SK-N-SH treated with all-trans-retinoic acid at 6 μM for 48 hours (cell line): ENCODE results near the gene PARP3.
A peak's percentile ranks its signal among the peaks of the same experiment; 100 is the strongest.

ENCODE experiments used
- ATAC-seq: fragments of 200-7000 bp; cut with Tn5 transposase; 3 replicates; pipeline ENCODE4 v1.9.1; 2020; ENCODE audit warnings: mild to moderate bottlenecking, moderate library complexity
- ARNTL ChIP-seq: fragments of 450-650 bp; formaldehyde crosslinking; IDR thresholded peaks from 2 replicates; pipeline ENCODE4 v1.5.0; 2020; ENCODE audit warnings: low read depth, mild to moderate bottlenecking, moderate library complexity, borderline replicate concordance
- CREB5 ChIP-seq: fragments of 250-450 bp; sonication (Bioruptor Pico); IDR thresholded peaks from 2 replicates; pipeline ENCODE4 v1.5.1; 2020; ENCODE audit warnings: low read depth, mild to moderate bottlenecking, moderate library complexity
- CSDC2 ChIP-seq: fragments of 250-450 bp; sonication (Bioruptor Pico); IDR thresholded peaks from 2 replicates; pipeline ENCODE4 v1.5.0; 2020; ENCODE audit warnings: mild to moderate bottlenecking, moderate library complexity
- ESRRG ChIP-seq: fragments of 250-450 bp; sonication (Bioruptor Pico); IDR thresholded peaks from 2 replicates; pipeline ENCODE4 v1.6.1; 2021; ENCODE audit warnings: mild to moderate bottlenecking
- ISL1 ChIP-seq: fragments of 250-450 bp; sonication (Bioruptor Pico); IDR thresholded peaks from 2 replicates; pipeline ENCODE4 v2.1.2; 2022; ENCODE audit warnings: mild to moderate bottlenecking, moderate library complexity
- OSR1 ChIP-seq: fragments of 250-450 bp; sonication (Bioruptor Pico); IDR thresholded peaks from 2 replicates; pipeline ENCODE4 v1.8.0; 2022; ENCODE audit warnings: moderate library complexity, mild to moderate bottlenecking, inconsistent platforms
- PPARA ChIP-seq: fragments of 250-450 bp; sonication (Bioruptor Pico); IDR thresholded peaks from 2 replicates; pipeline ENCODE4 v1.5.0; 2020; ENCODE audit warnings: mild to moderate bottlenecking, borderline replicate concordance
- RARB ChIP-seq: fragments of 250-450 bp; sonication (Bioruptor Pico); IDR thresholded peaks from 2 replicates; pipeline ENCODE4 v1.8.0; 2021; ENCODE audit warnings: mild to moderate bottlenecking, moderate library complexity
- SNAI2 ChIP-seq: fragments of 250-450 bp; sonication (Bioruptor Pico); IDR thresholded peaks from 2 replicates; pipeline ENCODE4 v1.5.0; 2020; ENCODE audit warnings: mild to moderate bottlenecking, moderate library complexity
- TCF4 ChIP-seq: fragments of 250-450 bp; sonication (Bioruptor Pico); IDR thresholded peaks from 2 replicates; pipeline ENCODE4 v1.8.0; 2021; ENCODE audit warnings: mild to moderate bottlenecking, moderate library complexity, borderline replicate concordance
- TOX ChIP-seq: fragments of 250-450 bp; sonication (Bioruptor Pico); IDR thresholded peaks from 2 replicates; pipeline ENCODE4 v1.8.0; 2021; ENCODE audit warnings: mild to moderate bottlenecking, moderate library complexity, borderline replicate concordance
- TSHZ2 ChIP-seq: fragments of 250-450 bp; sonication (Bioruptor Pico); IDR thresholded peaks from 2 replicates; pipeline ENCODE4 v1.5.0; 2020; ENCODE audit warnings: mild to moderate bottlenecking, moderate library complexity
- ZC3H10 ChIP-seq: fragments of 250-450 bp; sonication (Bioruptor Pico); IDR thresholded peaks from 2 replicates; pipeline ENCODE4 v1.5.1; 2021; ENCODE audit warnings: mild to moderate bottlenecking, moderate library complexity
- ZFP3 ChIP-seq: fragments of 250-450 bp; sonication (Bioruptor Pico); IDR thresholded peaks from 2 replicates; pipeline ENCODE4 v1.5.0; 2020; ENCODE audit warnings: mild to moderate bottlenecking, moderate library complexity
- ZFP30 ChIP-seq: fragments of 450-650 bp; formaldehyde crosslinking; IDR thresholded peaks from 2 replicates; pipeline ENCODE4 v1.5.0; 2022; ENCODE audit warnings: mild to moderate bottlenecking, moderate library complexity
- ZNF565 ChIP-seq: fragments of 450-650 bp; formaldehyde crosslinking; conservative IDR thresholded peaks from 2 replicates; pipeline ENCODE4 v1.5.0; 2020; ENCODE audit warnings: low read depth, mild to moderate bottlenecking, moderate library complexity
- ZNF70 ChIP-seq: fragments of 450-650 bp; formaldehyde crosslinking; IDR thresholded peaks from 2 replicates; pipeline ENCODE4 v1.5.0; 2020; ENCODE audit warnings: mild to moderate bottlenecking, moderate library complexity

The PARP3 gene

GRCh38 chr3:51980253-51980652 is 38.1 kb downstream of the PARP3 start (continued):
- TF ChIP-seq TSHZ2 (CRISPR knock-in tag) = no peak

DNA sequence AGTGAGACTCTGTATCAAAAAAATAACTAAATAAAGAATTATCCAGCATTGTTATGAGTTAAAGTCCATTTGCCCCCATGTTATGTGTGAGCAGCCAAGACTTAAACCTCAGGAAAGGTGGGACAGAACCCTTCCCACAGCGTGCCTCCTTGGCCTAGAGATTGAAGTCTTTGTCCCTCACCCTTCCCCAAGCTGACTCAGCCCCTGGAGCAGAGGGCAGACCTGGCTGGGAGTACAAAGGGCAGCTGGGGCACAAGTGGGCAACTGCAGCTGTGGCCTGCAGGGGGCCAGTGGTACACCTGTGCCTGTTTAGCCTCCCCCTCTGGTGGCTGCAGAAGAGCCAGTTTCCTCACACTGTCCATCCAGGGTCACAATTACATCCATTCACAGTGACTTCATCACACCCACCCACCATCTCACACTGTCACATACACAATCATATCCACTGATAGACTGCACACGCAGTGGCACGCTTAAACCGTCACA is 40.2 kb downstream of the PARP3 start:
- ATAC-seq = peak; percentile 55
- TF ChIP-seq TCF4 = peak; percentile 27; the same call in 1 of the 2 replicates
- no peak for TF ChIP-seq RARB
- TF ChIP-seq ISL1 (CRISPR knock-in tag) = no peak
- TF ChIP-seq, all 23 proteins: peak for 1

- ATAC-seq = peak; percentile 89
- TF ChIP-seq ESRRG (CRISPR knock-in tag) (no peak), RARB (no peak), TOX (CRISPR knock-in tag) (no peak), ZFP30 (CRISPR knock-in tag) (no peak), ZC3H10 (CRISPR knock-in tag) (no peak), ZFP3 (CRISPR knock-in tag) (0 out of 2 replicates have a peak, but pooled peaks have one; percentile 29), TSHZ2 (CRISPR knock-in tag) (no peak; the same call in 1 of the 2 replicates)
Observed at GRCh38 chr3:51982838-51983577, 40.8 kb downstream of the PARP3 start, which contains the start of gene ACY1. Gene ACY1 (plus strand): TSS chr3:51983535. CDS start chr3:51984065, 530 bp downstream.

DNA sequence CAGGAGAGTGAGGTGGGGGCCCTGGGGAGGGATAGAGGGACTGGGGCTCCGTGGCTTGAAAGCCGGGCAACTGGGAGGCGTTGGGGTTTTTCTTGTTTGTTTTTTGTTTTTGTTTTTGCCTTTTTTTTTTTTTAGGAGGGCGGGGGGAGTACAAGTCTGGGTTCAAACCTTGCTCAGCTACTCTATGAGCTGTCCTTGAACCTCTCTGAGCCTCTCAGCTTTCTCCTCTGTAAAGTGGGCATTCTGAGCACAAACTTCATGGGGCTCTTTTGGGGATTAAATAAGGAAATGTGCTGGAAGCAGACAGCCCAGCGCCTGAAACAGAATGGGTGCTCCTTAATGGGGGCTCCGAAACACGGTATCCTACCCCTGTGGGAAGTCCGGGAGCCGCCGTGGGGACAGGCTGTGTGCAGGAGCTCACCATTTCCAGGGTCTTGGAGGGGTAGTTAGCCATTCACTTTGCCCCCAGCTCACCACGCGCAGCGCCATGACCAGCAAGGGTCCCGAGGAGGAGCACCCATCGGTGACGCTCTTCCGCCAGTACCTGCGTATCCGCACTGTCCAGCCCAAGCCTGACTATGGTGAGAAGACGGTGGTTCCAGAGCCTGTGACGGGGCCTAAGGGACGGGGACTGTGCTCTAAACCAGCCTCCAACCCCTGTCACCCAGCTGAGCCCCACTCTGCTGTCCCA is 41.6 kb downstream of the PARP3 start:
- TF ChIP-seq CREB5 (no peak), ARNTL (CRISPR knock-in tag) (peak; percentile 33; the same call in 1 of the 2 replicates)
- TF ChIP-seq, all 23 proteins: peak for 1
- no peak for ATAC-seq

DNA sequence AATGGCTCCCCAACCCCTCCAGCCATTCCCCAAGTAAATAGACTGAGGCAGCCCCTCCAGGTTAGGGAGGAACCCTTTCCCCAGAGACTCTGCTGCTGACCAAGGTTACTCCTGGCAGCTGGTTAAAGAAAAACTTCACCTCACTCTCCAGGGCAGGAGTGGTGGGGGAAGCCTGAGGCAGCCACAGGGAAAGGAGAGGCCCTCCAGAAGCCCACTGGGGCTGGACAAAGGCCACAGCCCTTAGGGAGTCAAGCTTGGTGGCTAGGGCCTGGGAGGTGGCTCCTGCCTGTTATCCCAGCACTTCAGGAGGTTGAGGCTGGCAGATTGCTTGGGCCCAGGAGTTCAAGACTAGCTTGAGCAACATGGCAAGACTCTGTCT is 42.1 kb downstream of the PARP3 start:
- ATAC-seq = no peak
- TF ChIP-seq ARNTL (CRISPR knock-in tag) = no peak
- TF ChIP-seq PPARA (CRISPR knock-in tag) = no peak
- TF ChIP-seq TCF4 = no peak
- no peak for TF ChIP-seq CSDC2
- no peak for TF ChIP-seq ESRRG (CRISPR knock-in tag)
- TF ChIP-seq ZFP3 (CRISPR knock-in tag) = no peak
- no peak for TF ChIP-seq TSHZ2 (CRISPR knock-in tag)
- no peak for TF ChIP-seq OSR1 (CRISPR knock-in tag)
- TF ChIP-seq ZFP30 (CRISPR knock-in tag) = no peak
- TF ChIP-seq ZC3H10 (CRISPR knock-in tag) = no peak
- TF ChIP-seq CREB5 = no peak
- TF ChIP-seq ZNF565 (CRISPR knock-in tag) = no peak
- TF ChIP-seq RARB = no peak
- no peak for TF ChIP-seq ZNF70
- no peak for TF ChIP-seq SNAI2
